Fibroblast of villous mesenchyme (primary cell): ENCODE measurements around the gene CMKLR1. TPM values are rescaled to one million over a fixed set of nuclear protein-coding genes. Genes with fewer than 3 reads are reported as not detected.

Experiments
- DNase-seq: peaks from one replicate; pipeline ENCODE4 v3.0.0-alpha.2; 2010; ENCODE audit warnings: low read depth
- H3K4me3 ChIP-seq: 2 replicates; pipeline ENCODE4 v1.5.1; 2011; ENCODE audit warnings: low read depth, mild to moderate bottlenecking, low read length
- CTCF ChIP-seq: IDR thresholded peaks from 2 replicates; pipeline ENCODE4 v1.5.1; 2012; ENCODE audit warnings: low read depth, mild to moderate bottlenecking, low read length; ENCODE audit not compliant: insufficient read depth
- total RNA-seq: library from RNA; depleted of rRNA; stranded (reverse); fragments of >200 nt; gene quantifications from 2 replicates; pipeline ENCODE4 v1.2.3, GENCODE V29; 2012

The CMKLR1 gene
- total RNA-seq, 1 donor = 1.7 TPM

GRCh38 chr12:108248011-108248410 is 91.1 kb downstream of the CMKLR1 start:
- DNase-seq = no peak
- H3K4me3 ChIP-seq = no peak overlapping the region
- TF ChIP-seq CTCF = no peak

DNA sequence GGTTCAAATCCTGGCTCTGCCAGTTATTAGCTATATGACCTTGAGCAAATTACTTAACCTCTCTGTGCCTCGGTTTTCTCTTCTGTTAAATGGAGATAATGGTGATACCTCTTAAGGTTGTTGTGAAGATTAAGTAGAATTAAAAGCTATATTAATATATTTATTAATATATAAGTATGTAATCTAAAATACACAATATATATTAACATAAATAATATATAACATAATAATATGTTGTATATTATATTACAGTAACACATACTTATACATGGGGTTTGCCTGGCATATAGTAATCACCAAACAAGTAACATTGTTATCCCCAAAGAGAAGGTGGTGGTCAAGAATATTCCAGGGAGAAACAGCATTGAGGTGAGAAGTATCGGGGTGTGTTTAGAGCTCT is 92.0 kb downstream of the CMKLR1 start:
- no peak overlapping the region for H3K4me3 ChIP-seq
- TF ChIP-seq CTCF = no peak
- DNase-seq = no peak

DNA sequence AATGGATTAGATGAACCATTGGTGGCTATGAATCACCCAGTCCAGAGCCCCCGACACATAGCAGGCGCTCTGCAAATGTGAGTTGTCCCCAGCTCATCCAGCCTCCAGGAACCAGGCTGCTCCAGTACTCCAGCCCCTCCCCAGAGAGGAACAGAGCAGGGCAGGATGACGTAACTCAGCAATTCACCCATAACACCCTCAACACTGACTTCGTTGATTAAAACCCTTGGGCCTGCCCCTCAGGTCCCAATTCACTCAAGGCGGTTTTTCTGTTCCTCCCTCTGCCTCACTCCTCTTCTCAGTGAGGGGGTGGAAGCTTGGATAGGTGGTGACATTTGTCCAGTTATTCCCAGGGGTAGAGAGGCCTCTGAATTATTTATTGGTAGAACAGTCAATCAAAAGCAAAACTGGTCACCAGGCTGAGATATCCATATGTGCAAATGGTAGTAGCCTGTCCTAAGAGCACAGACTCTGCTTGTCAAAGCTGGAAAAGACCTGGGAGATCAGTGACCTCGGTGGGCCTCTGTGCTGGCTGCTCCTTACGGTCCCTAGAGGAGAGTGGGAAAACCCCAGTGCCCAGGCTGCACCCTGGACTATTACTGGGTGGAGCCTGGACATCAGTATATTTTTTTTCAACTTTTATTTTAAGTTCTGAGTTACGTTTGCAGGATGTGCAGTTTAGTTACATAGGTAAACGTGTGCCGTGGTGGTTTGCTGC is 97.0 kb downstream of the CMKLR1 start:
- TF ChIP-seq CTCF = no peak
- no peak overlapping the region for H3K4me3 ChIP-seq
- DNase-seq = no peak

GRCh38 chr12:108240928-108241327 is 98.2 kb downstream of the CMKLR1 start:
- H3K4me3 ChIP-seq = no peak overlapping the region
- no peak for TF ChIP-seq CTCF
- no peak for DNase-seq

GRCh38 chr12:108240027-108240785 is 98.9 kb downstream of the CMKLR1 start:
- no peak overlapping the region for H3K4me3 ChIP-seq
- DNase-seq = no peak
- no peak for TF ChIP-seq CTCF

DNA sequence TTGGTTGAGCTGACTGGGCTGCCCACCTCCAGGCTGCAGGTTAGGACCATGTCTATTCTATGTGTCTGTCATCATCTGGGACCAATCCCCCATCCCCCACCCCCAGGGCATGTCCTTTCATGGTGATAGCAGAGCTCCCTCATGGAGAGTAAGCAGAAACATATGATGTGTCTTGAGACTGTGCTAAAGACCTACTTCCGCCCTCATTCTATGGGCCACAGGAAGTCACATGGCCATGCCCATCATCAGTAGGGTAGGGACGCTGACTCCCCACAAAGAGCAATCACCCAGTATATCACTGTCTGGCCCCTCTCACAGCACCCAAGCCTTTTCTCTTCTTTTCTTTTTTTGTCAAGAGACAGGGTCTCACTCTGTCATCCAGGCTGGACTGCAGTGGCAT is 99.7 kb downstream of the CMKLR1 start:
- no peak overlapping the region for H3K4me3 ChIP-seq
- no peak for TF ChIP-seq CTCF
- no peak for DNase-seq
